ENCODE measurements around the gene ZSWIM4.

- no peak for TF ChIP-seq CTCF (IDR thresholded peaks at IDR 0.05; ENCODE audit: low read depth, low read length)
- no peak for TF ChIP-seq EZH2phosphoT487 (IDR thresholded peaks at IDR 0.05; ENCODE audit: low read depth)
Measured at GRCh38 chr19:13839130-13839937, 44.1 kb downstream of the ZSWIM4 start.
